ENCODE data around the gene JUP.

- TF ChIP-seq BHLHE40 (IDR thresholded peaks at IDR 0.05; ENCODE audit: borderline replicate concordance) (no peak), SUZ12 (IDR thresholded peaks at IDR 0.05) (no peak), ELF4 (IDR thresholded peaks at IDR 0.05) (no peak), ZNF384 (IDR thresholded peaks at IDR 0.05) (no peak)
Measured at GRCh38 chr17:41777157-41777573, 9.3 kb downstream of the JUP start.
